GM21723 (cell line): ENCODE results near the gene IP6K1.

Source experiments
- ATAC-seq: cut with Tn5 transposase; IDR thresholded peaks from one replicate; pipeline ENCODE4 v1.9.1; 2021; ENCODE audit warnings: mild to moderate bottlenecking, moderate library complexity; ENCODE audit not compliant: unreplicated experiment

Gene IP6K1

DNA sequence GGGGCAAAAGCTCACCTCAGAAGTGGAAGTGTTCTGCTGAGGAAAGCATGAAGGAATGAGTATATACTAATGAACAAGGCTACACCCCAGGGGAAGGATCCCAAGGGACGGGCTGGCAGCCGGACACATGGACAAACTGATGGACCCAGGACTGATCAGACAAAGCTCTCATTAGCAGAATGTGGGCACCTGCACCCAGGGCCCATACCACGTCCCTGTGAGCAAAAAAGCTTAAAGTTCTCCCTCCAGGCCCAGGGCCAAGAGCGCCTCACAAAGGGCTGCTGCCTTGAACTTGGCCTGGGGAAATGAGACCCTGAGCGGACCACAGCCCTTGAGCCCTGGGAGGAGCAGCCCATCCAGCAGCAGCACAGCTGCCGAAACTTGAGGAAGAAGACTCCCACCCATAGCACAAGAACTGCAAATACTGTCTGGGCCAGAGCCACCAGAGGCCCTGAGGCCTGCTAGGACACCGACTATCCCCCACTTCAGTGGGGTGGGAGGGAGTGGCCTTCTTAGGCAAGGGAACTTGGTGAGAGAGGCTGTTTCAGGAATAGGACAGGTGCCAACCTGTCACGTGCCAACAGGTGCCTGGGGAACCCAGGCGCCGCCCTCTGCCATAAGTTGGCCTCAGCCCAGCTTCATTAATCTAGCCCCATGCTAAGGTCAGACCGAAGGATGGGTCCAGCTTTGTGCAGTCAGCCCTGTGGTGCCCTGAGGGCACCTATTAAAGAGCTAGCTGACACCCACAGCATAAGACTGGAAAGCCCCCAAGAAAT is 60.2 kb downstream of the IP6K1 start:
- no peak for ATAC-seq

DNA sequence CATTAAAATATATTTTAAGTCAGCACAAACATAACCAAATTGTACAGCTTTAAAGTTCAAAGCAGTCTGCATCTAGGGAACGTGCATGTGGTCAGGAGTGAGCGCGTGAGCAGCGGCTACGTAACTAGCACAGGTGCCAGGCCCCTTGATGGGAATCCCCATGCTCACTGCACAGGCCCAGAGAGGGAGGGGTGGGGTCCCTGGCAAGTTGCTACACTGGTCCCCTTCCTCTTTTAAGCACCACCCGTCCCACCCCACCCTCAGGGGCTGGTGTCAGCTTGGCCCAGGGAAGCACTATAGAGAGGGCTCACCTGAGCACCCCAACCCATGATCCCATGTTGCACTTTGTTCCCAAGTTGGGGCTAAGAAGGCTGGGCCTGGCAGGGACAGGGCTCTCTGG is 61.8 kb downstream of the IP6K1 start:
- ATAC-seq: no peak

DNA sequence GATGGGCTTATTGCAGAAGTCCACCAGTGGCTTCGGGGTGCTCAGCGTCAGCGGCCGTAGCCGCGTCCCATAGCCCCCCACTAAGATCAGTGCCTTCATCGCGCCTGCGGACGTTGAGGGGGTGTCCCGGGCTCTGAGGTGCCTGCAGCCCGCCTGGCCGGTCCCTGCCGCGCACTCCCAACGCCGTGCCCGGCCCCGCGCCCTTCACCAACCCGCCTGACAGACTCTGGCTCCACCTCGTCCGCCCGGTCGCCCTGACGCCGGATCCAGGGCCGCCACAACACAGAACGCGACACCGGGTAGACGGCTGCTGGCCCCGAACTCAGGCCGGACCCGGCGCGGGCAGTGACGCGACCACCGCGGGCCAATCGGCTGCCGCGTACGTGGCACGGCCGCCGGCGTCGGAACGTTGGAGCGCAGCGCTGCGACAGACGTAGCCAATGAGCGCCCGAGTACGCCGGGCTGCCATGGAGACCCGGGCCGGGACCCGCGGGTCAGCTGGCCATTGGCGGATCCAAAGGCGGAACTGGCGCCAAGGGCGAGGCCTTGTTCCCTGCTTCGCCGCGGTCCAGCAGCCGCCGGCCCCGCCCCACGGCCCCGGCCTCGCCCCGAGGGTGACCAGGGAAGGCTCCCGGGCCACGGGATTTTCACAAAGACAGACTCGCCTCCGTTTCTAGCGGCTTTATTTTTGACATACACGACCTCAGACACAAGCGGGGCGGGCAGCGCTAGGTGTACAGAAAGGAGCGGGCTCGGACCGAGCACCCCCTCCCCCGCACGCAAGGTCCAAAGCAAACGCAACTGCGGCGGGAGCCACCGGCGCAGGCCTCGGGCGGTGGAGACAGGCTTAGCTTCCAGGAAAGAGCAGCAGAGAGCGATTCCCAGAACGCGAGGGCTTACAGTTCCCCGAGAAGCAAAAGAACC is 62.5 kb downstream of the IP6K1 start, which contains the start of gene GMPPB:
Gene GMPPB, minus strand, starts transcription at position 324 of the 924 bp plus-strand sequence. Its CDS starts 225 bp downstream, at position 99.
- ATAC-seq: peak; percentile 77

DNA sequence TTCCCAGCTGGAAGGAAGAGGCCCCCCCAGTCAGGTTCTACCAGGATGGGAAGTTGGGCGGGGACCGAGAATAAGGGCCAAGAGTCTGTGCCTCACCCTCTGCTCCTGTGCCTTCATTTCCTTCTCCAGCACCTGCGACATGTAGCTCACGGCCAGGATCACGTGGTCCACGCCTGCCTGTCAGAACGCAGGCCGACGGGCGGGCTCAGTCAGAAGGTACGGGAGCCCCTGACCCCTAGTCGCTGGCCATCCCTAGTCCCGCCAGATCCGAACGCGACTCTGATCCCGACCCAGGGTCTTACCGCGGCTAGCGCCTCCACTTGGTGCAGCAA is 63.1 kb downstream of the IP6K1 start:
- no peak for ATAC-seq

DNA sequence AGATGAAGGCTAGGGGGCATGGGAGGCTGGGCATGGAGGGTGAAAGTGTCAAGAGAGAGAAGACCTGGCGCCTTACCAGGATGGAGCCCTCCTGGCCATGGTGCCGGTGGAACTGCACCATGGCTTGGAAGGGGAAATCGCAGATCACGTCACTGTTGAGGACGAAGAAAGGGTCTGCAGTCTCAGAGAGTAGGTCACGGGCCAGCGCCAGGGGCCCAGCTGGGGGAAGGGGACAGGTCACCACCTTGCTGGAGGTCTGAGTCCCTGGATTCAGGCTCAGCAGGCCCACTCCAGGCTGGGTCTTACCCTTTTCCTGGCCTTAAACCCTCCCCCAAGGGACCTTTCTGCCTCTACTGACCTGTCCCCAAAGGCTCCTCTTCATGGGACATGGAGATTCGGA is 63.4 kb downstream of the IP6K1 start:
- no peak for ATAC-seq

DNA sequence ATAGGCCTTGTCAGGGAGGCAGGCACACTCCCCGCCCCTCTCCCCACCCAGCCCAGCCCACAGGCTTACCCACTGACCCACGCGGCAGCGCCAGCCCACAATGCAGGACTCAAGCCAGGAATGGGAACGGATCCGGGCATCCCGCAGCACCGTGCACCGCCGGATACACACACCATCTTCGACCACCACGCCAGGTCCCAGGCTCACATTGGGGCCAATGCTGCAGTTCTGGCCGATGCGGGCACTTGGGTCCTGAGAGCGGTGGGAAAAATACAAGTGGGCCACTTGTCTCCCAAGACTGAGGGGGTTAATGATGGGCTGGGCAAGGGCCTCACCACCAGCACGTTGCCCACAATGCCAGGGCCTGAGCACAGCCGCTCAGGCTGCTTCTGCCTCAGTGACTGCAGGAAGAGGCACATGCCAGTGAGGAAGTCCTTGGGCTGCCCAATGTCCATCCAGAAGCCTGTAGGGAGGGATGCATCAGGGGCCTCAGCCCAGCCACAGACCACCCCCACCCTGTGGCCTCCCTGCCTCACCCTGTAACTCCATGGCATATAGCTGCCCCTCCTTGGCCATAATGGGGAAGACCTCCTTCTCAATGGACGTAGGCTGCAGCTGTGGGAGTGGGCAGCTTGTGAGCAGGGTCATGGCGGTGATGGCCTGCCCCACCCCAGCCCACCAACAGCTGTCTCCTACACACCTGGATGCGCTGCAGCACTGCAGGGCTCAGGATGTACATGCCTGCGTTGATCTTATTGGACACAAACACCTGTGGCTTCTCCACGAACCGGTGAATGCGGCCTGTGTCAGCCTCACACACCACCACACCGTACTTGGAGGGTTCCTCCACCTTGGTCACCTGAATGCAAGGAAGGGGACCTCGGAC is 64.2 kb downstream of the IP6K1 start:
- ATAC-seq: no peak

DNA sequence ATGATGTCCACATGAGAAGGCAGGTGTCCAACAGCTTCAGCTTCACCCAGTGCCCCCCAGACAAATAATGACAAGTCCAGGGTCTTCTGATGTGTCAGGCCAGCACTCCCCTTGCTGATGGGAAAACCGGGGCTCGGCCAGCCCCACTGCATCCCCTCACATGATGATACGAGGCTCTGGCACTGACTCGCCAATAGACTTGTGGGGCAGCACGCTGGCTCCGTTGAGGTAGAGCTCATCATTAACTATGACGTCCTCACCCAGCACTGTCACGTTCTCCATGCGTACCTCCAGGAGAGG is 64.8 kb downstream of the IP6K1 start:
- no peak for ATAC-seq

DNA sequence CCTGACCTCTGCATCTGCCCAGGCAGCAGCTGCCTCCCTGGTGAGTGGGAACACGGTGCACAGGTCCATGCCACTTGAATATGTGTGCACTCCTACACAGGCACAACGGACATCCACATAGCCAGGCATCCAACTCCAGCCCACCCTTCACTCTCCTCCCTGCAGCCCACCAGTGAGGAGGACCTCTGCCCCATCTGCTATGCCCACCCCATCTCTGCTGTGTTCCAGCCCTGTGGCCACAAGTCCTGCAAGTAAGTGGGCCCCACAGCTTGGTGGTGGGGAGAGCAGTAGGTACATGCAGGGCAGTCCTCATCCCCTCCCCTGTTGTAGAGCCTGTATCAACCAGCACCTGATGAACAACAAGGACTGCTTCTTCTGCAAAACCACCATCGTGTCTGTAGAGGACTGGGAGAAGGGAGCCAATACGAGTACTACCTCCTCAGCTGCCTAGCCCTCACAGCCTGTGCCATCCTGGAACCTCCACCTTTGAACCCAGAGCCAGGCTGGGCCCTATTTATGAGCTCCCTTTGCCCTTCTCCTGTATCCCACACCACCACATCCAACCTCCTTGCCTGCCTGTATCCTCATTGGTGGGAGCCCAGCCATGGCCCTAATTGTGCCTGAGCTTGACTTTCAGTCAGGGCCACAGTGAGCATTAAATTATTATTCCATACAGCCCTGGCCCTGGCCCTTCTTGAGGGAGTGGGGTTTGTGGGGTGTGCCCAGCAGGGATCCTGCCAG is 65.3 kb downstream of the IP6K1 start:
- no peak for ATAC-seq

DNA sequence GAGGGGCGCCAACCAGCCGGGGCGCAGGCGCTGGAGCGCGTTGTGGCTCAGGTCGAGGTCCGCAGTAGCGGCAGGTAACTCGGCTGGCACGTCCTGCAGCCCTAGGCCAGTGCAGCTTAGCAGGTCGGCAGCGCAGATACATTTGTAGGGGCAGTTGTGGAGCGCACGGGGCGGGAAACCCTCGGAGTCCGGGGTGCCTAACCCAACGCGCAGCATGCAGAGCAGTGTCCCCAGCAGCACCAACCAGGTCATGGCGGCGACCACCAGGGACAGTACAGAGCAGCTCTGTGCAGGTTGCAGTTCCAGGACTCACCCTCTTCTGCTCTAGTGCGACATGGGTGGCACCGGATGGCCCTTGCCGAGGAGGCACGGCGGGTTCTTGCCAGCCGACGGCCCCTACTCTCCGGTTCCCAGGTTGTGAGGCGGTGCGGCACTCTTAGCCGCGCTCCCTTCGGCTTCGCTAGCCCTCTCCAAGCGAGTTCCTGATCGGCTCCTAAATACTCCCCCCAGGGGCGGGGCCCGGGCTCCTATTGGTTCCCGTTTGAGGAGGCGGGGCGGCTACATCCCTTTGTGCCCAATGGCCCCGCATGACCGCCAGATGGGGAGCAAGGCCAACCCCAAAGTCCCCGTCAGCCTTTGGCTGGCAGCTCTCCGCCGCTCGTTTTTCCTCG is 67.0 kb downstream of the IP6K1 start, which contains the start of gene AMIGO3:
Gene AMIGO3, minus strand, starts transcription at position 471 of the 671 bp plus-strand sequence. Its CDS starts 219 bp downstream, at position 252.
- ATAC-seq: peak; percentile 50

DNA sequence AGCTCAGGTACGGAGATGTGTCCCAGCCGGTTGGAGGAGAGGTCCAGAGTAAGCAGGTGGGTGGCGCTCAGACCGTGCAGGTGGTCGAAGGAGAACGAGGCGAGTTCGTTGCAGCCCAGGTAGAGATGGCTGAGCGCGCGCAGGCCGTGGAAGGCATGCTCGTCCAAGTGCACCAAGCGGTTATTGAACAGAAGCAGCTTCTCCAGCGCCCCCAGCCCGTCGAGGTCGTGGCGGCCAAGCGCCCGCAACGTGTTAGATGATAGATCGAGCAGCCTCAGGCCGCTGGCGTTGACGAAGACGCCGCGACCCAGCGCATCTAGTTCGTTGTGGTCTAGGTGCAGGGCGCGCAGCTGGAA is 67.5 kb downstream of the IP6K1 start:
- ATAC-seq: no peak

DNA sequence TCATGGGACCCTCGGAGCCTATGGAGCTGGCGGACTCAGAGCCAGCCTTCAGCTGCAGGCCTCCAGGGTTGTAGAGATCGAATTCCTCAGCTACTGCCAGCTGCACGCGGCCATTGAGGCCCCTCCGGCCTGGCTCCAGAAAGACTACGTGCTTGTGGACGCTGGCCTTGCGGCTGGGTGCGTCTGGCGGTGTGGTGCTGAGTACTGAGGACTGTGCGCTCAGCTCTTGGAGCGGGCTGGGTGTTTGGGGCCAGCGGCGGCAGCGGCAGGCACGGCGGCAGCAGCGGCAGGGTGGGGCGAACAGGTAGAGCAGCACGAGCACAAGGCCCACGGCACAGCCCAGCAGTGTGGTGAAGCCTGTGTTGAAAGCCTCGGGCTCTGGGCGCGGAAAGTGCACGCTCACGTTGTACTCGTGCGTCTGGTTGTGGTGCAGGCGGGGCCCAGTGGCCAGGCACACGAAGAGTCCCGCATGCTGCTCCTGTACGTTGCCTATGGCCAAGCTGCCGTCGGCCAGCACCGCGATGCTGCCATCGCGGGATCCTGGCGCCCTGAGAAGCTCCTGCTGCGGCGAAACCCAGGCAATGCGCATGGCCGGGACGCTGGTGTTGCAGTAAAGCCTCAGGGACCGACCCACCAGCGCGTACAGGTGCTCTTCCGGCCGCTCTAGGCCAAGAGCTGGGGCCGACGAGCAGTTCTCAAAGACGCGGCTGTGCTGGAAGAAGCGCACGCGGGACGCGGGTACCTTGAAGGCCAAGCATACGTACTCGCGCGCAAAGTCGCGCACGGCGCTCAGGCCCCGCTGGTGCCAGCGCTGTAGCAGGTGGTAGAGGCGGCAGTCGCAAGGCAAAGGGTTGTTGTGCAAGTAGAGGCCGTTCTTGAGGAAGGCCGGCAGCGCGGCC is 68.1 kb downstream of the IP6K1 start:
- ATAC-seq: no peak

DNA sequence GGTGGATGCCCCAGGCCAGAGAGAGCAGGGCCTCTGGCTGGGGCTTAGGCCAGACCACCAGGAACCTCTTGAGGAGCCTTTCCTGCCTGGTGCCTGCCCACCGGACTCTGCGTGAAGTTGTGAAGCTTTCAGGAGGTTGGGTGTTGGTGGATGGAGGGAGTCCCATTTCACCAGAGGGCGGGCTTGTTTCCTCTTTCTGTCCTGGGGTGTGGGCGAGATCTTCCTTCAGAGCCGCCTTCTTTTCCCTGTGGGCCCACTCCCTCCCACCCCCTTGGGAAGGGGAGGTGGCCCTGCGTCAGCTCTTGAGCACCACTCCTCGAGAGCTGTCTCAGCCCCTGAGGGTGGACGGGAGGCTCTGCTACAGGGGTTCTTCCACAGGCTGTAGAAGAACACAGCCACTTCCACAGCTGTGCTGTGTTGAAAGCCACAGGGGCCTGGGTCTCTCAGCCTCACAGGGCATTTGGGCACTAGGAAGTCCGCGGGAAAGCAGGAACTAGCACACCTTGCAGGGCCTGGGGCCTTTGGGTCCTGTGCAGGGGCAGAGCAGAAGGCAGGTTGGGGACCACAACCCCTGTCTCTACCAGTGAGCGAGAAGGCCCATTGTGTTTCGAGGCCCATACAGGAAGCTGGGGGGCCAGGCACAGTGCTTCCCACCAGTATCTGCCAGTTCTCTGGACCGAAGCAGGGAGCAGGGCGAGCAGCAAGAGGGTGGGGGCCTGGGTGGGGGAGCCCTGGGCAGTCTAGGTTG is 69.0 kb downstream of the IP6K1 start:
- ATAC-seq: no peak

DNA sequence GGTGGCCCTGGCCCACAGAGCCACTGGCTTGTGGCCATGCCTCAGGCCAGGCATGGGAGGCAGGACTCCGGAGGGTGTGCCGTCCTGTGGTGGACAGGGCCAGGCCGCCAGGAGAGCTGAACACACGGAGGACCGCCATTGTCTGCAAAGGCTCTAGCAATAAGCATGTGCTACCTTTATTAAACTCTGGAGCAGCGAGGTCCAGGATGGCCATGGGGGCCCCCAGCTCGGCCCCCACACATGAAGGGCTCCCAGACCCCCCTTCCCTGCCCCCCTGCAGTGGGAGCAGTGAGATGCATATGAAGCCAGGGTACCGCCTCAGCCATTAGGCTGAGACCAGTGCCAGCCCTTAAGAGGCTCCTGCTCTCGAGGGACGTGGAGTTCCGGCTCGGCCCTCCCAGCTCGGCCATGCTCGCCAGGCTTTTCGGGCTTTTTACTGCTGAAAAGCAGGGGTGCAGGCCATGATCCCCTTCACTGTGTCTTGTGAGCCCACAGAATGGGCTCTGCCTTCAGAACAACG is 69.6 kb downstream of the IP6K1 start:
- no peak for ATAC-seq

DNA sequence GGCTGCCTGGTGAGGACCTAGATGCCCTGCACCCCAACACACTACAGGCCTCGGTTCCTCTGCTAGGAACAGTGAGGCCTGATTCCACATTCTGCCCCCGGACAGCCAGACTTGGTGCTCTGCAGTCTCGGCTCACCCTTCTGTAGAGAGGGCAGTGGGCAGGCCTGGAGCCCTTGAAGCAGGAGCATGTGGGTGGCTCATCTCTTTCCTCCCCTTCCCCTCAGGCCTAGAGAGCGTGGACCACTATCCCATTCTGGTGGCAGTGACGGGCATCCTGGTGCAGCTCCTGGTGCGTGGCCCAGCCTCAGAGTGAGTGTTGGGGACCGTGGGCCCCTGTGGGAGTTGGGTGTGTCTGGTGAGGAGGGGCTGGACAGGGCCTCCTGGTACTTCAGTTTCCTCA is 70.2 kb downstream of the IP6K1 start:
- ATAC-seq: no peak

DNA sequence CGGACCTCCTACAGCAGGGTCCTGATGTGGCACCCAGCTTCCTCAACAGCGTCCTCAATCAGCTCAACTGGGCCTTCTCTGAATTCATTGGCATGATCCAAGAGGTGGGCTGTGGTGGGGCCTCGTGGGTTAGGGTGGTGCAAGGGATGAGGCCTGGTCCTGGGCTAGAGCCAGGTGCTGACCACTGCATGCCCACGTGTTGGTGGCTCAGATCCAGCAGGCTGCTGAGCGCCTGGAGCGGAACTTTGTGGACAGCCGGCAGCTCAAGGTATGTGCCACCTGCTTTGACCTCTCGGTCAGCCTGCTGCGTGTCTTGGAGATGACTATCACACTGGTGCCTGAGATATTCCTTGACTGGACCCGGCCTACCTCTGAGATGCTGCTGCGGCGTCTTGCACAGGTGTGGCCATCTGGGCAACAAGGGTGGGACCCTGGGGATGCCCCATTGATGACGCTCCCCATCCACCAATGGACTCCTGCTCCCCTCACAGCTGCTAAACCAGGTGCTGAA is 70.7 kb downstream of the IP6K1 start:
- ATAC-seq: no peak

DNA sequence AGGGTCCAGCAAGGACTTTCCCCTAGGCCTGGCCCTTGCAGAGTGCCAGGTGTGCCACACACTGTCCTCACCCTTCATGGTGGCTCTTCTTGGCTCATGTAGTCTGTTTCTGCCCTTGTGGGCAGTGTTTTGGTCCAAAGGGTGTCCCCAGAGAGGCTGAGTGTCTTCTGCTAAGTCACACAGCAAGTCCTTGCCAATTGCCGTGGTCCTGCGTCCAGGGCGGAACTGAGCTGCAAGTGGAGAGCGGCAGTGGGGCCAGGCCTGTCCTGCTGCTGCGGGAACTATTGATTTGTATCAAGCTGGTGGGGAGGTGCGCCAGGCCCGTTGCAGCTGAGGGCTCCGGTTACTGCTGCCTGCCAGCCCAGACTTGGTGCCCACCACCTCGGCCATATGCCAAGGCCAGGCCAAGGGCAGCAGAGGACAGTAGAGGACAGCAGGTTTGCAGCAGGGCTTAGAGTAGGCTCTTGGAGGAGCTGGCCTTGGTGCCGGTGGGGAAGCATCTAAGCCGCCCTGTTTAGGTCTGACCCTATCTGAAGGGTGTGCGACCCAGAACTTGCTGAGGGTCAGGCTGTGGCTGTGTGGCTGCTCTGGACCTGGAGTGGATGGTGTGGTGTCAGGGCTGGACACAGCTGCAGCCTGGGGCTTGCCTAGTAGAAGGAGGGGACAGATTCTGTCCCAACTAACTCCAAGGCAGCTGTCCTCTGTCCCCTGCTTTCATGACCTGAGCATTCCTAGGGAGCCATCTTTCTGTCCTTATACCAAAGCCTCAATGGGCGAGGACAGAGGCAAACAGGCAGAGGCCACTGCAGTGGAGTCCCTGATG is 71.4 kb downstream of the IP6K1 start:
- no peak for ATAC-seq
